Measurements from ENCODE around the gene EXOC4. TPM values are rescaled to one million over a fixed set of nuclear protein-coding genes. Genes with fewer than 3 reads are reported as not detected.

The EXOC4 gene
- total RNA-seq, 4 donors from 2014 or later, result 36.9 to 78.0 (median 52.2) TPM

- Histone ChIP-seq H3K4me1 (peaks cover 0 to 10% of the 10 kb centered on the region in 2 donors), H3K4me3 (no peak overlapping the region), H3K36me3 (no peaks in the 10 kb centered on the region), H3K27me3 (no peaks in the 10 kb centered on the region), H3K27ac (no peak overlapping the region), H3K9me3 (no peaks in the 10 kb centered on the region)
- intact Hi-C loops (cut with DNase I; ENCODE audit: low total_unique reads) (no loop called here), in situ Hi-C loops (cut with MboI; ENCODE audit: low sequenced_read_pairs in 4 of 4) (no loop called here)
- TF ChIP-seq POLR2A (IDR thresholded peaks at IDR 0.05) (no peak), CTCF (IDR thresholded peaks at IDR 0.05 in 4 of 5, conservative IDR thresholded peaks at IDR 0.05 in 1 of 5) (no peak)
- no peak for ATAC-seq
- no peak for DNase-seq
Measured at GRCh38 chr7:133572843-133573242, 320.0 kb downstream of the EXOC4 start.

- in situ Hi-C loops (cut with MboI; ENCODE audit: low sequenced_read_pairs in 4 of 4) (no loop called here), intact Hi-C loops (cut with DNase I; ENCODE audit: low total_unique reads) (no loop called here)
- no peaks in the 10 kb centered on the region for H3K9me3 ChIP-seq
- H3K4me3 ChIP-seq, result no peak overlapping the region
- ATAC-seq (no peak), DNase-seq (no peak)
- TF ChIP-seq POLR2A (IDR thresholded peaks at IDR 0.05) (no peak), CTCF (IDR thresholded peaks at IDR 0.05 in 4 of 5, conservative IDR thresholded peaks at IDR 0.05 in 1 of 5) (no peak)
- H3K36me3 ChIP-seq, result no peaks in the 10 kb centered on the region
- H3K4me1 ChIP-seq, result peaks cover 0 to 10% of the 10 kb centered on the region in 2 donors
- H3K27me3 ChIP-seq, result no peaks in the 10 kb centered on the region
- no peak overlapping the region for H3K27ac ChIP-seq
Measured at GRCh38 chr7:133573554-133574265, 320.8 kb downstream of the EXOC4 start.

GRCh38 chr7:133575726-133576440 lies 323.0 kb downstream of the EXOC4 start:
- in situ Hi-C loops (cut with MboI; ENCODE audit: low sequenced_read_pairs in 4 of 4), result no loop called here
- no peak for ATAC-seq

GRCh38 chr7:133576612-133577168 lies 323.8 kb downstream of the EXOC4 start:
- H3K9me3 ChIP-seq, result no peaks in the 10 kb centered on the region
- DNase-seq (no peak), ATAC-seq (no peak)
- intact Hi-C loops (cut with DNase I; ENCODE audit: low total_unique reads), result no loop called here
- TF ChIP-seq CTCF (IDR thresholded peaks at IDR 0.05 in 4 of 5, conservative IDR thresholded peaks at IDR 0.05 in 1 of 5) (no peak), POLR2A (IDR thresholded peaks at IDR 0.05) (no peak)
- H3K4me1 ChIP-seq, result peaks cover 0 to 3% of the 10 kb centered on the region in 2 donors
- H3K4me3 ChIP-seq, result no peak overlapping the region
- H3K27me3 ChIP-seq, result no peaks in the 10 kb centered on the region
- no peaks in the 10 kb centered on the region for H3K36me3 ChIP-seq
- H3K27ac ChIP-seq, result no peak overlapping the region
- in situ Hi-C loops (cut with MboI; ENCODE audit: low sequenced_read_pairs in 4 of 4), result no loop called here

More at GRCh38 chr7:133575726-133576440, 323.0 kb downstream of the EXOC4 start:
- no peak overlapping the region for H3K27ac ChIP-seq
- no peaks in the 10 kb centered on the region for H3K9me3 ChIP-seq
- no peaks in the 10 kb centered on the region for H3K27me3 ChIP-seq
- no peak for DNase-seq
- H3K36me3 ChIP-seq, result no peaks in the 10 kb centered on the region
- intact Hi-C loops (cut with DNase I; ENCODE audit: low total_unique reads), result no loop called here
- H3K4me1 ChIP-seq, result peaks cover 0 to 3% of the 10 kb centered on the region in 2 donors
- H3K4me3 ChIP-seq, result no peak overlapping the region
- TF ChIP-seq POLR2A (IDR thresholded peaks at IDR 0.05) (no peak), CTCF (IDR thresholded peaks at IDR 0.05 in 4 of 5, conservative IDR thresholded peaks at IDR 0.05 in 1 of 5) (no peak)

Data from gastrocnemius medialis (tissue), 4 donors.